C1 segment of cervical spinal cord (tissue), 14 donors: ENCODE data around the gene CMIP.

Source experiments
- DNase-seq, 14 donors: peaks; one replicate each; lab custom pipeline; 2025; lab: John Stamatoyannopoulos, UW

CMIP gene

GRCh38 chr16:81696166-81696960 is 251.8 kb downstream of the CMIP start:
- no peak for DNase-seq

- DNase-seq, result peak in 6 of 14 donors; percentile 14 to 56 (median 30)
Observed at GRCh38 chr16:81696961-81697615, 252.5 kb downstream of the CMIP start.

DNA sequence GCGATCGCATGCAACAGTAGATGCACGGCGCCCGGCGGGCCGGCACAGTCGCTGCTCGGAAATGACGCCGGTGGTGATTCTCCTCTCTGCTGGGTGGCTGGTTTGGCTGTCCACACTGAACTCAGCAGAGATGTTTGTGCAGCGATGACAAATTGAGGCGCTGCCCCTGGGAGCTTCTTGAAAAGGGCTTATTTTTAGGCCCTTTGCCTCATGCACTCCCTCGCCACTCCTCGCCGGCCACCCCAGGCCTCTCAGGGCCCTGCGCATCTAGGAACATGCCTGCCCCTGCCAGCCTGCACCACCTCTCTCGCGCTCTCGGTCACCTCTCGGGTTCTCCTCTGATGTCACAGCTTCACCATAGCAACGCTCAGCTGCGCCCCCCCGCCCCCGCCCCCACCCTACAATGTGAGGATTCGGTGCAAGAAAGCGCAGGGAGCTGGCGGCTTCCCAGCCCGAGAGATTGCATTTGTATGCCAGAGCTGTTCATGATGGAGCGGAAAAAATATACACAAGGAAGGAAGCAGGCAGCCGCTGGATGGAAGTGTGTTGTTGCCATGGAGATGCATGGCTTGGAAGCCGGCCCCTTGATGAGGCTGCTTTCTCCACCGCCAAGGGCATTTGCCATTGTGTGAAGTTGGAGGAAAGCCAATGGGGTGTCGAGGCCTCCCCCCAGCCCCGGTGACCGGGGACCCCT is 253.2 kb downstream of the CMIP start:
- peak in 9 of 14 donors; percentile 8 to 70 (median 45) for DNase-seq

GRCh38 chr16:81698310-81698641 is 253.7 kb downstream of the CMIP start:
- DNase-seq, result peak in 1 of 14 donors; percentile 45

- DNase-seq, result no peak
Observed at GRCh38 chr16:81699596-81699995, 255.0 kb downstream of the CMIP start.

DNA sequence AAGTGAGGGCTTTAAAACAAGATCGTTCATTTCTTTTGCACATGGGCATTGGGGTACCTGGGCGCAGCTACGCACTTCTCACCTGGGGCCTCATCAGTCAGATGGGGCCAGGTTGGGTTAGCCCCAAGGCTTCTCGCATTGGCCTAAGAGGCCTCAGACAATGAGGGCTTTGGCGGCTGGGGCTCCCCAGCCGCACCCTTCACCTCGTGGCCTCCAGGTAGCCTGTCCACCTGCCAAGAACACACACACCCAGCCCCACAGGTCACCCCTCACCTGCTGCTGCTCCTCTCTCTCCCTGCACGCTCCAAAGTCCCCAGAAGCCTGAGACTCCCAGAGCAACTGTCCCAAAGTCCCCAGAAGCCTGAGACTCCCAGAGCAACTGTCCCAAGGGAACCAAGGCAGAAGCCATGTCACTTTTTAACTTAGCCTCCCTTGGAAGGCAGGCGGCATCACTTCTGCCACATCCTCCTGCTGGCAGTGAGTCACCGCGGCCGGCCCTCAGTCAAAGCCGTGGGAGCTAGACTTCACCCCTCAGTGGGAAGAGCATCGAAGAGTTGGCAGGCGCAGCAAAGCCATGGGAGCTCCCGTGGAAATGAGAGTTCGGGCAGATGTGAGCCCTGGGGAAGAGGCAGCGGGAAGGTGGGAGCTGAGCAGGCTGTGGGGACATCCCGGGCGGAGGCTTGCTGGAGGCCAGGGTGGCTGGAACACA is 255.6 kb downstream of the CMIP start:
- DNase-seq, result no peak

DNA sequence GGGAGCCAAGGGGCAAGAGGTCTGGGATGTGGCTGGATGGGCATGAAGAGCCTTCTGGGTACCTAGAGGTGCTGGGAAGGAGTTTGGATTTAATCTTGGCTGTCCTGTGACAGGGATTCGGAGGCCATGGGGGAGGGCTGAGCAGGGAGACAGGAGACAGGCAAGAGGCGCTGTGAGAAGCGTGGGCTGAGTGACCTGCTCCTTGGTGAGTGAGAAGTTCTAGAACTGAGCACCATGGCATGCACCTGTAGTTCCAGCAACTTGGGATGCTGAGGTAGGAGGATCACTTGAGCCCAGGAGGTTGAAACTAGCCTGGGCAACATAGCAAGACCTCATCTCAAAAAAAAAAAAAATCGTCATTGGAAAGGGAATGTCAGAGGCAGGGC is 256.2 kb downstream of the CMIP start:
- no peak for DNase-seq

- no peak for DNase-seq
Observed at GRCh38 chr16:81701296-81701970, 256.8 kb downstream of the CMIP start.

DNA sequence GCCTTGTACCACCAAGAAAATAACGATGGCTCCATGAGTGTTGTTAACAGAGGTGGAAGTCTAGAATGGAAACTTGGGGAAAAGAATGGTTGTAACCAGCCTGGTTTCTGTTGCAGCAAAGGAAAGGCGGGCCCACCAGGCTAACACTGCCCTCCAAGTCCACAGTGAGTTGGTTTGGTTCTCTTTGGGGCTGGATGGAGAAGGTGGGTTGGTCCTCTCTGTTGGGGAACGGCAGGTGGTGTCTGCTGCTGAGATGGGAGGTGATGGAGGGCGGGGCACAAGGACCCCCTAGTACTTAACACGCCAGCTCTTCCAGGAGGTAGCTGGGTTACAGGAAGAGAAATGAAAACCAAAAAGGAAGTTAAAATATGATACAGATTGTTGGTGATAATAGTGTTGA is 257.9 kb downstream of the CMIP start:
- DNase-seq, result no peak

DNA sequence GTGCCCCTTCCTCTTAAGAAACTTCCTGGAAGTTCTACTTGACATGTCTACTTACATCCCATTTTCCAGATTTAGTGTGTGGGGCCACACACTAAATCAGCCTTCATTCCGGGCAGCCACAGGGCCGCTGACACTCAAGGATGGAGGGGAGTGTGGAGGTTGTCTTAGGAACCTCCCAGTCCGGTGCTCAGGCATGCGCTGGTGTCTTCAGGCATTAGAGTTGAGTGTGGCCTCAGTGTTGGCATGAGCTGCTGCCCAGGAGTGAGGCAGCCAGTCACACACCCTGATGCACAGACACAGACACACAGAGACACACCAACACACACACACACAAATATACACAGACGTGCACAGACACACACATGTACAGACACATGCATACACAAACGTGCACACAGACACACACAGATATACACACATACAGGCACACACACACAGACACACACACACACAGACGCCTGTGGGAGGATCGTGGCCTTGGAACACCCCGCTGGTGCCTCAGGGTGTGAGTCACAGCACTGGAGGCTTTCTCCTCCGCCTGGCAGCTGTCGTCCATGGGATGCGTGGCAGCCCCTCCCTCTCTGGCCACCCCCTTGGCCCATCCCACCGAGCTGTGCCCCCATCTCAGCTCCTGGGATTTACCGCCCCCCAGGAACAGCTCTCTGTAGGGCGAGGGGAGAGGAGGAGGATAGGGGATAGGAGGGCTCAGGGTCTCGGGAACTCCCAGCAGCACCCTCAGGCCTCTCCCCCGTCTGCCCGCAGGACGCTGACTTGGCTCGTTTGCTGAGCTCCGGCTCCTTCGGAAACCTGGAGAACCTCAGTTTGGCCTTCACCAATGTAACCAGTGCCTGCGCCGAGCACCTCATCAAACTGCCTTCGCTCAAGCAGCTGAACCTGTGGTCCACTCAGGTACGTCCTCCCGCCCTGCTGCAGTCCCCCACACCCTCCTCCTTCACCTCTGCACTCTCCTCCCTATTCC is 258.9 kb downstream of the CMIP start:
- DNase-seq, result no peak

DNA sequence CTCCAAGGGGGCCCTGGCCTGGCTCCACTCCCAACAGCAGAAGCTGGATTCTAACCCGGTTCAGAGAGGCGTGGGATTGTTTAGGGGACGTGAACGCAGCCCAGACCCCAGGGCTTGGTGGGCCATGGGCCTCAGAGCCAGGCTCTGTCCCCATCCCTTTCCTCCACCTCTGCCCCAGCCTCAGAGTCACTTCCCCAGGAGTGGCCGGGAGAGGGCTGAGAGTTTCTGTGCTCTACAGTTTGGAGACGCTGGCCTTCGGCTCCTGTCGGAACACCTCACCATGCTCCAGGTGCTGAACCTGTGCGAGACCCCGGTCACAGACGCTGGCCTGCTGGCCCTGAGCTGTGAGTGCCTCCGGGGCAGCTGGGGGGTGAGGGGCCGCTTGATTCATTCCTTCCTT is 260.7 kb downstream of the CMIP start:
- no peak for DNase-seq

DNA sequence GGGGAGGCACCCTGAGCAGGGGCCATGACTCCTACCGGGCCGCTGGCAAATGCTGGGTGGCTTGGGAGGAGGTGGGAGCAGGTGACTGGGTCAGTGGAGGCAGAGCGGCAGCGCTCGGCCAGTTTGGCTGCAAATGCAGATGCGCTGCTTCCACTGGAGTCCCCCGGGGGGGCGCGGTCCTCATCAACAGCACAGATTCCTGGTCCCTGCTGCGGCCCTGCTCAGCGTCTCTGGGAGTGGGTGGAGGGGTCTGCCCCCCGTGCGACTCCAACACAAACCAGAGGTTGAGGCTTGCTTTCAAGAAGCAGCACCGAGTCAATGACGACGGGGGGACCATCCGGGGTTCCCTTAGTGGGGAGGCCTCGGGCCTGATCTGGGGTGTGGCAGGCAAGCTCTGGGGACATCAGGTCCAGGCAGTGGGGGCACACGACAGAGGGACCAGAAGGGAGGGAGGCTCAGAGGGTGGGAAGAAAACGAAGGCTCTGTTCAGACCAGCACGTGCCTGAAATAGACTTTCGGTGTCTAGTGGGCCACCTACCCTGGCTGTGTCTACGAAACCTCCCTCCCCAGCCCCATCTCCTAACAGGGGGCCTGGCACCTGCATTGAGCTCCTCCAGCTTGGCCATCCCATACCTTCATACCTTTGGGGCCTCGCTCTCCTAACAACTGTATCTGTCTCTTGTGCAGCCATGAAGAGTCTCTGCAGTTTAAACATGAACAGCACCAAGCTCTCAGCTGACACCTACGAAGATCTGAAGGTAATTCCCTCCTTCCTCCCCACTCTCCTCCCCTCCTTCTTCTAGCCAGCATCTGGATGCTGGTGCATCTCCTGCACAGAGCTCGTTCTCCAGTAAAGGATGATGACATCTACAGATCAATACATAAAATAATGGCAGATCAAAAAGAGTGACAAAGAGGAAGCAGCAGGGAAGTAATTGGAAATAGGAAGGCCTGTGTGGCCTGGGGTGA is 262.0 kb downstream of the CMIP start:
- DNase-seq, result no peak

GRCh38 chr16:81707411-81708265 is 263.0 kb downstream of the CMIP start:
- DNase-seq, result peak in 8 of 14 donors; percentile 11 to 91 (median 33)

DNA sequence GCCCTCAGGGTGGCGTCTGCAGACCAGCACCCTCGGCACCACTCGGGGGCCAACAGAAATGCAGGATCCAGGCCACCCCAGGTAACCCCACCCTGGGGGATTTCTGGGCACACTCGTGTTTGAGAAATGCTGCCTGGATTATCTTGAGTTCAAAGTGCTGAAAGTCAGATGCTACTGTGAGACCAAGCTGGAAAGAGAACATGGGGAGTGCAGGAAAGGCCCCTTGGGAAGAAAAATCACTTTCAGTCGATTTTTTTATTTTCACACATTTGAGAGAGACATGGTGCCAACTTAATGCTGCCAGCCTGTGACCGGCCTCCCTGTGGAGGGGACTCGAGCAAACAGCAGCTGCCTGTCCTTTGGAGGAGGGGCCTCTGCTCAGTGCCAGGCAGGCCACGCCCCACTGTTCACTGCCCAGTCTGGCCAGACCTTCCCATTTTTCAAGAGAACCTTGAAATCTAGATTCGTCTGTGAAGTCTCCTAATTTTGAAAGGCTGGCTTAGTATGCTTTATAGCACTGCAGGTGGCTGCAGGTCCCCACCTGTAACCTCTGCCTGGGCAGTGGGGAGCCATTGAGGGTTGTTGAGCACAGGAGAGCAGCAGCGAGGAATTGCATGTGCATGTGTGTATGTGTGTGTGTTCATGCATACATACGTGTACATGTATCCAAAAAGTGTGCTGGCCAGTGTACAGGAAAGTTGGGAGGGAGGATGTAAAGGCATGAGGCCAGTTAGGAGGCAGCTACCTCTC is 263.8 kb downstream of the CMIP start:
- DNase-seq, result peak in 9 of 14 donors; percentile 26 to 72 (median 36)

DNA sequence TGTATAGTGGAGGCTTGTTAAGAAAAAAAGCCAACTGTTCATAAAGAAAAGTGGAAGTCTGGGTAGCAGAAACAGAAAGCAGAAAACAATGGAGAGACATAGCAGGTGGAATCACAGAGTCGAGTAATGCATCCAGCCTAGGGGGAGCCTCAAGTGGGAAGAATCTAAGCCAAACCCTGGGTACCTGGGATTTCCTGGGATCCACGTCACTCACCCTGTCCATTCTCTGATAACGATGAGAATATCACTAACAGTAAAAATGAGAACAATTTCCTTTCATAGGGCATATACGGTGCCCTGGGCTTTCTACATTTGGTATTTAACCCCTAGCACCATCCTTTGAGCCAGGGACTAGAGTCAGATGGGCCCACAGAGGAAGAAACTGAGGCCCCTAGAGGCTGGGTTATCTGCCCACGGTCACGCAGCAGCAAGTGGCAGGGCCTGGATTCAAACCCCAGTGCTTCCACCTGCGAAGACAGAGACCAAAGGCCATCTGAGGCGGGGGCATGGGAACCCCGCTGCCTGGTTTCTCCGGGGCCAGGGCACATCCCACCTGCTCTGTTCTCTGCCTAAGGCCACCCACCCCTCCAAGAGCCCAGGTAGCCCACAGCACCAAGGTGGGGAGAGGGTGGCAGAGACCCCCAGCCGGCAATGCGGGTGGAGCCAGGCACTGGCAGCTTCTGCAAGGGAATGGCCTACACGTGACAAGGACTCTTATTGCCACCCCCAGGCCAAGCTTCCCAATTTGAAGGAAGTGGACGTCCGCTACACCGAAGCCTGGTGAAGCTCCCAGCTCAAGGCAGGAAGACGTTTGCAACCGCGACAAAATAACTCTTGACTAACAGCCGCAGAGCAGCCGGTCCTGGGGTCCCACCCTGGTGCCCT is 264.6 kb downstream of the CMIP start:
- no peak for DNase-seq

DNA sequence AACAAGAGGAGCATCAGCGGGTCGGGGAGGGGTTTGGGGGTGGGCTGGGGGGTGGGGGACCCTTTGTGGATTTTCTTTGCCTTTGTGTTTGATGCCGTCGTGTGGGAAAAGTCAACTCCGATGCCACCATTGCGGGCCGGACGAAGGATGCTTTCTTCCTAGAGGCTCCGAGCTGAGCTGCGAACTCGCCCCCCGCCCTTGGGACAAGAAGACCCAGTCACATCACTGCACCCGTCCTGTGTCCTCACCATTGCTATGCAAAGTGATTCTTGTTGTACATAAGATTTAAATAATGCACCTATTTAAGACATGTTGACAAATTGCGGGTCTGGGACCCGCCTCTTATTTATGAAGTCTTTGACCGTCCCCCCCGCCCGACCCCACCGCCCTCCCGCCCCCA is 265.4 kb downstream of the CMIP start:
- DNase-seq, result no peak
